NCI-H128 (cell line): ENCODE results near the gene SESTD1.

Source experiments
- DNase-seq: peaks from one replicate; lab custom pipeline; 2025; ENCODE audit not compliant: unreplicated experiment; lab: John Stamatoyannopoulos, UW

The SESTD1 gene, protein sequence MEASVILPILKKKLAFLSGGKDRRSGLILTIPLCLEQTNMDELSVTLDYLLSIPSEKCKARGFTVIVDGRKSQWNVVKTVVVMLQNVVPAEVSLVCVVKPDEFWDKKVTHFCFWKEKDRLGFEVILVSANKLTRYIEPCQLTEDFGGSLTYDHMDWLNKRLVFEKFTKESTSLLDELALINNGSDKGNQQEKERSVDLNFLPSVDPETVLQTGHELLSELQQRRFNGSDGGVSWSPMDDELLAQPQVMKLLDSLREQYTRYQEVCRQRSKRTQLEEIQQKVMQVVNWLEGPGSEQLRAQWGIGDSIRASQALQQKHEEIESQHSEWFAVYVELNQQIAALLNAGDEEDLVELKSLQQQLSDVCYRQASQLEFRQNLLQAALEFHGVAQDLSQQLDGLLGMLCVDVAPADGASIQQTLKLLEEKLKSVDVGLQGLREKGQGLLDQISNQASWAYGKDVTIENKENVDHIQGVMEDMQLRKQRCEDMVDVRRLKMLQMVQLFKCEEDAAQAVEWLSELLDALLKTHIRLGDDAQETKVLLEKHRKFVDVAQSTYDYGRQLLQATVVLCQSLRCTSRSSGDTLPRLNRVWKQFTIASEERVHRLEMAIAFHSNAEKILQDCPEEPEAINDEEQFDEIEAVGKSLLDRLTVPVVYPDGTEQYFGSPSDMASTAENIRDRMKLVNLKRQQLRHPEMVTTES

DNA sequence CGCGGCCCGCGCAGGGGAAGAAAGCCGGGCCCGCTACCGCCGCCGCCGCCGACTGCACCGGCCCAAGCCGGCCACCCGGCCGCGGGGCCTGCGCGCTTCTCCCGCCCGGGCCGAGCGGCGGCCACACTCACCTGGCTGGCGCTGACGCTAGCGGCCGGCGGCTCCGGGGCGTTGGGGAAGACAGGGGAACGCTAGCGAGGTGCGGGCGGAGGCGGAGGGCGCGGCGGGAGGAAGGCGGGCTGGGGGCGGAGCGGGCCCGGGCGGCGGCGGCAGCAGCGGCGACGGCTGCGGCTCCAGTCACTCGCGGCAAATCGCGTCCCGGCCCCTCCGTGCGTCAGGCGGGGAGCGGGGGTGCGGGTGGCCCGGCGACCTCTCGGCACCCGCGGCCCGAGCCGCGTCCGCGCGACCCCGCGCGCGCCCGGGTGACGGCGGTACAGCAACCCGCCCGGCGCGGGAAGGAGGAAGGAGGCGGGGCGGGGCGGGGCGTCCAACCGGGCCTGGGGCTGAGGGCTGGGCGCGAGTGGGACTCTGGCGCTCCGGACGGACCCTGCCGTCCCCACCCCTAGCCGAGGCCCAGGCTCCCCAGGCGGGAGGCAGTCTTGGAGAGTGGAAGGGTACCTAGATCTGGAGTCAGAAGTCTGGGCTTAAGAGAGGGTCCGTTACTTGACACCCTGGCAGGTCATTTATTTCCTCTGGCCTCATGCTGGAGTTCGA, at the start of gene SESTD1:
SESTD1 (minus strand) TSS at position 465 of the 714 bp plus-strand sequence. CDS start 72,991 bp downstream, outside the sequence.
- no peak for DNase-seq

DNA sequence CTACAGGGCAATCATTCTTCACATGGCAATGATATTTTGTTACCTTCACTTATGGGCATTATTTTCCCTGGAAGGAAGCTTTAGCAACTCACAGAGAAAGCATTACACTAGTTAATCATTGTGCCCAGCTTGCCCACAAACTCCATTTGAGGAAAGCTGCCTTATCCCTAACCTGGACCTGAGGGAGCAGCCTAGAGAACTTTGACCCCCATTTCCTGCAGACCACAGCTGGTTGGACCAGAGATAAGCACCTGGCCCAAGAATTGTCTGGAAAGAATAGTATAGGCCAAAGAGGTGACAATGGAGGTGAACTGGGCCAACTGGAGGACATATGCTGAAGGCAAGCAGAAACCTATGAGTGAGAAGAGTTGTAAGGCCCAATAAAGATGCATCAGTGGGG, 48.4 kb upstream of the SESTD1 start:
- no peak for DNase-seq

DNA sequence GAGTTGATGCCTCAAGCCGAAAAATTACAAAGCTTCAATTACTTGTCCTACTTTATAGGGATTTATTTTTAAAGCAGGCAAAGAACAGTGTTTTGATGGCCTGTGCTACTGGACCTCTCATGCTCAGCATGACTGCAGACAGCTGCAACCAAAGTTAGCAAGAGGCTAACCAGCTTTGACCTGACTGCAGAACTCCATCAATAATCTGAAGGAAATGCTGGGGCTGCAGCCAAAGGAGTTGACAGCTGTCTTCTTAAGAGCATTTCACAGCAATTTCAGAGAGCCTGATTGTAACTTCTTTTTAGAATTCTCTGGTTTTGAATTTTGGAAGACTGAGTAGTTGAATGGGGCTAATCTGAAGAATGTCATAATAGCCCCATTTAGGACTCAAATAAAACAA, 46.5 kb upstream of the SESTD1 start:
- DNase-seq, result no peak

DNA sequence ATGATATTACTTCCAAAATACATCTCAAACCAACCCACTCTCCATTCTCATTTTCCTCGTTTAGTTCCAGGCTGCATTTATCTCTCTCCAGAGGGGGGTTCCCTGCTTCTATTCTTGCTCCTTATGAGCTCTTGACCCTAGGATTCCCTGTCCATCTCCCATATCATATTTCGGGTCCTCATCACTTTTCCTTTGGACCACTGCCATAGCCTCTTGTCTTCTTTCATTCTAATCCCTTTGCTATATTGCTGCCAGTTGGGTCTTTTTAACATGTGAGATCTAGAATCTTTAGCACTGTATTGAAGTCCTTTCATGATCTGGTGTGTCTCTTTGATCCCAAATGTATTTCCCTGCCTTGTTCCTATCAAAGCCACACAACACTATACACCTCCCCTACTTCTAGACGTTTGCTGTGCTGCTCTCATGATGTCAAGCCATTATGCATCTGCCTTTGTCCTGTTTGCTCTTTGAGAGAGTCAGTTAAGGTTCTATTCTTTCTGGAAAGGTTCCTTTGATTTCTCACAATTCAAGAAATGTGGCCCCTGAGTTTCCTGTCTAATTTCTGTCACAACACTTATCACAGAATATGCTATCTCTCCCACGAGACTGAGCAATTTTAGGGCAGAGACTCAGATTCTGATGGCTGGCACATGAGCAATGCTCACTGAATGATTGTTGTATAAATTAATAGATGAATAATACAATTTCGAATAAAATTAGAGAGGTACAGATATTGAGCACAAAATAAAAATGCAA, 43.2 kb upstream of the SESTD1 start:
- no peak for DNase-seq

DNA sequence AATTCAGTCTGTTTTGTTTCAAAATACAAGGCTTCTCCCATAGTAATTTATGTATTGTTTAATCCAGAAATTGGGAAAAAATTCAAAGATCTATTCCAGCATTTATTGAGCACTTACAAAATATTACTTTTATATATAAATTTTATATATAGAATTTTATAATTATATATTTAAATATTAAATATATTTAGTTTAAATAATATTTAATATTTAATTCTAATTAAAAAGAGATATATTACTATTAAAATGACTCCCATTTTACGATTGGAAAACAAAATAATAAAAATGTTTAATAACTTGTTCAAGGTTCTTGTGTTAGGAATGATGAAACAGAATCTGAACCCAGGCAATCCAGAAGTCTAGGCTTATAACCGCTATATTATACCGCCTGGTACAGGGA, 40.5 kb upstream of the SESTD1 start:
- DNase-seq, result no peak

DNA sequence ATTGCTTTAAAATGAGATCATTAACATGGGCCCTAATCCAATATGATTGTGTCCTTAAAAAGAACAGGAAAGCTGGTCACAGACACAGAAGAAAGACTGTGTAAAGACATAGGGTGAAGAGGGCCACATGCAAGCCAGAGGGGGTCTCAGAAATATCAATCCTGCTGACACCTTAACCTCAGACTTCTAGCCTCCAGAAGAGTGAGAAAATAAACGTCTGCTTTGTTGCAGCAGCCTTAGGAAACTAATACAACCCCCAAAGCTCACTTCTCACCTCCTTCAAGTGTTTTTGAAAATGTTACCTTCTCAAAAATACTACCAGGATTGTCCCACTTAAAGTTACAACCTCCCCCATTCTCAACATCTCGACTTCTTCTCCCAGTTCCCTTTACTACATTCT, 39.8 kb upstream of the SESTD1 start:
- no peak for DNase-seq

DNA sequence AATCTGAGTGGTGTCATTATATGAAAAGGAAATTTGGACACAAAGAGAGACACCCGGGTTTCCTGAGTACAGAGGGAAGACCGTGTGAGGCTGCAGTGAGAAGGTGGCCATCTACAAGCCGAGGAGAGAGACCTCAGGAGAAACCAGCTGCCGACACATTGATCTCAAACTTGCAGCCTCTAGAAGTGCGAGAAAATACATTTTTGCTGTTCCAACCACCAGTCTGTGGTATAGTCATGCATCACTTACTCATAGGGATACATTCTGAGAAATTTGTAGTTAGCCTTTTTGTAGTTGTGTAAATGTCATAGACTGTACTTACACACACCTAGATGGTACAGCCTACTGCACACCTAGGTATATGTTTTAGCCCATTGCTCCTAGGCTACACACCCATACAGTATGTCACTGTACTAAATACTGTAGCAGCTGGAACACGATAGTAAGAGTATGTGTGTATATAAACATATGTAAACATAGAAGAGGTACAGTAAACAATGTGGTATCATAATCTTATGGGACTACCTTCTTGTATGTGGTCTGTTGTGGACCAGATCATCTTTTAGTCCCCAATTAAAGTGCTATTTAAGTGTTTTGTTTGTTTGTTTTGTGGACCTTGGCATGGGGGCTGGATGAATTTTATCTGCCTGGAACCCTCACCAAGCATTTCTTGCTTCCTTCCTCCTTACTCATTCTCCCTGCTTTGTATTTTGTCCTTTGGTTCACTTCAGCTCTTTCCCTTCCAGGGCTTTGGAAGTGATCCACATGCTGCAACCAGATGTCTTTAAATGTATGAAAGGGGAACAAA, 38.3 kb upstream of the SESTD1 start:
- no peak for DNase-seq

DNA sequence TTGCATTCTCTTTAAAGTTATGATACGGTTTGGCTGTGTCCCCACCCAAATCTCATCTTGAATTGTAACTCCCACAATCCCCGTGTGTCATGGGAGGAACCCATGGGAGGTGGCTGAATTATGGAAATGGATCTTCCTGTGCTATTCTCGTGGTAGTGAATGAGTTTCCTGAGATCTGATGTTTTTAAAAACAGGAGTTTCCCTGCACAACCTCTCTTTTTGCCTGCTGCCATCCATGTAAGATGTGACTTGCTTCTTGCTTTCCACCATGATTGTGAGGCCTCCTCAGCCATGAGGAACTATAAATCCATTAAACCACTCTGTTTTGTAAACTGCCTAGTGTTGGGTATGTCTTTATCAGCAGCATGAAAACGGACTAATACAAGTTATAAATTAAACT, 37.5 kb upstream of the SESTD1 start:
- no peak for DNase-seq

DNA sequence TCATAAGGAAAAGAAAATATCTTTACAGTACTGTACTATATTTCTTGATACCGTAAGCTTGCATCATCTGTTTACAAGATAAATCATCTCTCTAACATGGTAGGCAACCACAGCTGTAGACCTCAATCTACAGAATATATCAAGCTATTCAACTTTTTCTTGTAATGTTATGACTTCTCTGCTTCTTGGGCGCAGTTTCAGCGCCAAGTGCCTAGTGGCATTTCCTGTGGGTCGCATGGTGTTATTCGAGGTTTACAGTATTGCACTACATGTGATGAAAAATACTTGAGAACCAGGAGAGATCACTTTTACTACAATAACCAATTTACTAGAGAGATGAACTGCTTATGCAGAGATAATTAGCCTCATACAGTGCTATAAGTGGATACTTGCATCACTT, 34.0 kb upstream of the SESTD1 start:
- DNase-seq, result no peak

DNA sequence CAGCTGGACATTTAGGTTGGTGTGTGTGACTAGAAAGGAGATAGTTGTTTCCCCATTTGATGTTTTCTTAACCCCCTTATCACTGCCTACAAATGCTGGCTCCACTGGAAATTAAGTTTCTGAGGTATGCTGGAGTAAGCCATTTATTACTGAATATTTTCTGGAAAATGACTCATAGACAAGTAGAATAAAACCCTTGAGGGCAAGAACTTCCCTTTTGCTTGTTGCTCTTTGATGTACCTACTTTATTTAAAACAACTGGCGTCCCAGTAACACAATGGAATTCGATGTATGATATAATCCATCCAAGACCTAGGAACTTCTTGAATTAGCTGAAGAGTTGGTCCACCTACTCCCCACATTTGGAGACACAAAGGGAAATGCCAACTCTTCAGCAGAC, 33.3 kb upstream of the SESTD1 start:
- no peak for DNase-seq

DNA sequence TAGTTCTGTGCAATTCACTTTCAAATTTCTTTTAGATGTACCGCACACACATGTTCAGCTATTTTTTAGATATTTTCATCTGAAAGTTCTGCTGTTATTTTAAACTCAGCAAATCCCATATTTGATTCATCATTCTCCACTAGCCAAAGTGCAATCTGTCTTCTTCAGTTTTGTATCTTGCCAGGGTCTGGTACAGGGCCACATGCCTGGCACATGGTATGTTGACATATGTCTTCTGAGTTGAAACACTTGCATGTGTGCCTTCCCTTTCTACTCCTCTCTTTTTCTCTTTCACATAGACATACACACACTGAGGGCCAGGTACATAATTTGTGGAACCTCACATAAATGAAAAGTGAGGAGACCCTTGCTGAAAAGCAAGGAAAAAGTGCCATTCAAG, 25.7 kb upstream of the SESTD1 start:
- DNase-seq, result no peak

DNA sequence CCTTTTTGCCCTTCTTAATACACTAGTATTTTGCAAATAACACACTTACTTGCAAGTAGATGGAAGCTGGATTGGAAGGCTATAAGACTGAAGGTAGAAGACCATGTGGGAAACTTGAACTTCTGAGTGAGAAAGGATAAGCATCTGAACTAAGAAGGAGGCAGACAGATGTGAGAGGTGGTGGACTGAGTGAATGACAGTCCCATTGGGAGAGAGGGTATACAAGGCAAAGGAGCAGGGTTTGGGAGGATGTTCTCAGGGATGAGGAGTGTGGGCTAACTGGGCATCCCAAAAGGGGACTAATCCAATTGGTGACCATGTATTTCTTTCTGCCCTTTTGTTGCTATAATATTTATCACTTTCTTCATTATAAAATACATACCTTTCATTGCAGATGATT, 20.4 kb upstream of the SESTD1 start:
- DNase-seq, result no peak

DNA sequence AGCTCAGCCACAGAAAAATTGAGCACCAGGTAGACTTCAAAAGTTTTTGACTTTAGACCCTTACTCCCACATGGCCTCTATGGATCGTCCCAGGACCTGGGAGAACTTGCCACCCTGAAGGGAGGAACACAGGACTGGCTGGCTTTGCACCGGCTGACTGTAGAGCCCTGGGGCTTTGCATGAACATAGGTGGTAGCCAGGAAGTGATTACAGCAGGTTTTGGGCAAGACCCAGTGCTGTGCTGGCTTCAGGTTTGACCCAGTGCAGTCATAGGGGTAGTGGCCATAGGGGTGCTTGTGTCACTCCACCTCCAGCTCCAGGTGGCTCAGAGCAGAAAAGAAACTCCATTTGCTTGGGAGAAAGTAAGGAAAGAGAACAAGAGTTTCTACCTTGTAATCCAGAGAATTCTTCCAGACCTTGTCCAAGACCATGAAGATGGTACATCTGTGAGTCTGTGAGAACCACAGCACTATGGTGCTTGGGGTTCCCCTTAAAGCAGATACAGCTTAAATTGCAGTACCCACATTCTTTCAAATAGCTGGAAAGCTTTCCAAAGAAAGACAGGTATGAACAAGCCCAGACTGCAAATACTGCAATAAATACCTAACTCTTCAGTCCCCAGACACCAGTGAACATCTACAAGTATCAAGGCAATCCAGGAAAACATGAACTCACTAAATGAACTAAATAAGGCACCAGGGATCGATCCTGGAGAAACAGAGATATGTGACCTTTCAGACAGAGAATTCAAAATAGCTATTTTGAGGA, 13.0 kb upstream of the SESTD1 start:
- no peak for DNase-seq

DNA sequence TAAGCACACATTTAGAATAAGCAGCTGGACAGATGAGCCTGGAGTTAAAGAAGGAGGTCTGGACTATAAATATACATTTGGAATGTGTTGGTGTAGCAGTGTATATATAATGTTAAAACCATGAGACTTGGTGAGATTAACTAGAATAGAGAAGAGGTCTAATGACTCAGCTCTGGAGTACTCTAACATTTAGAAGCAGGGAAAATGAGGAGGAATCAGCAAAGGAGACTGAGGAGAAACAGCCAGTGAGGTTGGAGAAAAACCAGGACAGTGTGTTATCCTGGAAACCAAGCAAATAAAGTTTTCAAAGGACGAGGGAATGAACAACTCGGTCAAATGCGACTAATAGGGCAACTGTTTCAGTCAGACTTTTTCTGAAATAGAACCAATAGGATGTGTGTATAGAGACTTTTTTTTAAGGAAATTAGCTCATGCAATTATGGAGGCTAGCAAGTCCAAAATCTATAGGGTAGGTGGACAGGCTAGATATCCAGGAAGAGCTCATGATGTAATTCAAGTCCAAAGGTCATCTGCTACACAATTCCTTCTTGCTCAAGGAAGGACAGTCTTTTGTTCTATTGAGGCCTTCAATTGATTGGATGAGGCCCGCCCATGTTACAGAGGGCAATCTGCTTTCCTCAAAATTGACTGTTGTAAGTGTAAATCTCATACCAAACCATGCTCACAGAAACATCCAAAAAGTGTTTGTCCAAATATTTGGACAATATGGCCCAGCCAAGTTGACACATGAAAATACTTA, 10.8 kb upstream of the SESTD1 start:
- no peak for DNase-seq

DNA sequence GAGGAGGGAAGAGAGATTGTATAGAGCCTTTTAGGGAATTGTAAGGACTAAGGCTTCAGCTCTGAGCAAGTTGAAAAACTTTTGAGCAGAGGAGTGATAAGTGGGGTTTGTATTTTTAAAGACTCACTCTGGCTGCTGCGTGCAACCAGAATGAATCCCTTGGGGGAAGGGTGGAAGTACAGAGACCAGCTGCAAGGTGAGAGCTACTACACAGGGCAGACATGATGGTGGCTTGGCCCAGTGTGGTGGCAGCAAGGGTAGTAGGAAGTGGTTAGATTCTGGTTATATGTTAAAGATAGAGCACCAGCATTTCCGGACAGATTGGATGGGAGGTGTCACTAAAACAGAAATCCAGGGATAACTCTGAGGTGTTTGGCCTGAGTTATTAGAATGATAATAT, 10.1 kb upstream of the SESTD1 start:
- no peak for DNase-seq

DNA sequence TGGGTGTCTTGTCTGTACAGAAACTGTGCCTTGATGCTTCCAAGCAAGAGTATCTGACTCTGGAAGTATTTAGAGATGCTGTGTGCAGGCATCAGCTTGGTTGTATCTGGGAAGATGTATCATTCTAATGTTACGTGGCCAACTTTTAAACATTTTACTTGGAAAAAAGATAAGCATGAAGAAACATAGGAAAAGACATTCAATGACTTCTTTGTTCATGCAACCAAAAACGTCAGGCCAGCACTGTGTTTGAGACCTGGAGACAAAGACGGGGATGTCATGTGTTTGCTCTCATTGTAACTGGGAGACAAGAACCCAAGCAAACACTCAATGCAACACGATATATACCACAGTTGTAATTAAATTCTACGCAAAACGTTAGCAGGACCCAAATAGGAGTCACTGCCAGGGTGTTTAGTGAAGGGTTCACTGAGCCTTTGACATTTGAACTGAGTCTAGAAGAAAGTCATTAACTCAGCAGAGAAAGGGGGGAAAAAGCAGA, 8.9 kb upstream of the SESTD1 start:
- no peak for DNase-seq

DNA sequence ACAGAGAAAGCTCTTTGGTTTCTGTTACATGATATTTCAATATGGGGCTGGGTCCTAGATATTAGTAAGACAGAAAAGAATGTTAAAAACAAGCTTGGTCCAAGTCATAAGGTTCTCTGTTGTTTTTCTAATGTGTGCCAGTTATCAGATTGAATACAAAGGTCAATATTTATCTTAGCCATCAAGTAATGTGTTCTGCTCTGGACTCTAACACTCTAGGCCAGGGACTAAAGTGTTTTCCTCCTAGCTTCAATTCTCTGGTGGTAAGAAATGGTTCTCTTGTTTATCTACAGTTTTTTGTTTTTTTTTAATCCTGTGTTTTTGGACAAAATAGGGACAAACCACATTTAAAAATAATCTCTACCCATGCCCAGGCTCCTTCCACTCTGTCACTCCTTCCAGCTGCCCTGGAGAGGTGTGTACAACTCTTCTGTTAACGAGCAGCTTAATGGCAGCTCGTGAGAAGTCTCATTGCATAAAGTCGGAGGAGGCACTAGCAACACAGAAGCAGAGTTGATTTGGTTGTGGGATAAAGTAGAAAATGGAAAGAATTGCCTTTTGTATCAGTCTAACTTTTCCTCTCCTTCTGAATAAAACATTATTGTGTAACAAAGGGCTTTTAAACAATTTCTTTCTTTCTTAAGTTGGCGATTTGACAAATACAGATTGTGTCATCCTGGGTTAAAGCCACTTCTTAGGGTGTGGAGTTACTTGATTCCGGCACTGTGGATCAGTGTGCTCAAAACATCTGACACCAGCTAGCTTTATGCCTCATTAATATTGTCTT, 8.0 kb upstream of the SESTD1 start:
- no peak for DNase-seq

DNA sequence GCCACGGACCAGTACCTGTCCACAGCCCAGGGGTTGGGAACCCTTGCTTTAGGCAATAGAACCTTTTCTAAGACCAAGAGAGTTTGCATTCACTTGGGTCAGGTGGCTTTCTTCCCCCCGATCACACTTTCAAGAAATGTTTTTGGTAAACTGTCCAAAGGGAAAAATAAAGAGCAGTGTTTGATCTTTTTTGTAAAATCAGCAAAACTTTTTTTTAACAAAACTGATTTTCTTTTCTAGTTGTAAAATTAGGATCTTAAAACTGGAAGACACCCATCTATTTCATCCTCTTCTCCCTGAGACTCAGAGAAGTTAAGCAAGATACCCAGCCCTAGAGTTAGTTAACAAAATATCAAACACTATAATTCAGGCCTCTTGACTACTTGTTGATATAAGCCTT, 6.1 kb upstream of the SESTD1 start:
- DNase-seq, result no peak
